GM19238 (cell line): ENCODE results near the gene MAP6.

Source experiments
- DNase-seq: peaks from one replicate; pipeline ENCODE4 v3.0.0; 2011; ENCODE audit warnings: low spot score; ENCODE audit not compliant: insufficient read length

Gene MAP6

GRCh38 chr11:75571625-75572024 lies 97.2 kb downstream of the MAP6 start:
- DNase-seq = no peak

GRCh38 chr11:75570559-75571139 lies 98.2 kb downstream of the MAP6 start:
- DNase-seq = no peak

- no peak for DNase-seq
Observed at GRCh38 chr11:75568616-75569219, 100.1 kb downstream of the MAP6 start.

GRCh38 chr11:75567971-75568370 lies 100.9 kb downstream of the MAP6 start:
- no peak for DNase-seq

- no peak for DNase-seq
Observed at GRCh38 chr11:75566763-75567279, 102.0 kb downstream of the MAP6 start.

GRCh38 chr11:75565916-75566762 lies 102.7 kb downstream of the MAP6 start:
- DNase-seq = no peak

GRCh38 chr11:75565221-75565814 lies 103.5 kb downstream of the MAP6 start:
- DNase-seq = no peak

- DNase-seq = no peak
Observed at GRCh38 chr11:75563978-75564552, 104.8 kb downstream of the MAP6 start.

GRCh38 chr11:75563501-75563977 lies 105.3 kb downstream of the MAP6 start:
- DNase-seq = no peak

- DNase-seq = no peak
Observed at GRCh38 chr11:75562836-75563484, 105.9 kb downstream of the MAP6 start.

- DNase-seq = peak; percentile 92
Observed at GRCh38 chr11:75562048-75562835, 106.6 kb downstream of the MAP6 start, which contains the start of gene SERPINH1. Gene SERPINH1 (plus strand): TSS chr11:75562253. CDS start chr11:75566350, 4,097 bp downstream.

- peak; percentile 46 for DNase-seq
Observed at GRCh38 chr11:75561426-75562047, 107.3 kb downstream of the MAP6 start.

- no peak for DNase-seq
Observed at GRCh38 chr11:75560644-75561043, 108.2 kb downstream of the MAP6 start.

- no peak for DNase-seq
Observed at GRCh38 chr11:75558939-75559843, 109.6 kb downstream of the MAP6 start.

- DNase-seq = no peak
Observed at GRCh38 chr11:75557666-75558494, 111.0 kb downstream of the MAP6 start.

GRCh38 chr11:75556275-75556674 lies 112.6 kb downstream of the MAP6 start:
- DNase-seq = no peak

GRCh38 chr11:75555079-75555811 lies 113.6 kb downstream of the MAP6 start:
- DNase-seq = no peak
